HTR-8/SVneo (cell line): ENCODE measurements around the gene SPATA32.

Experiments used
- DNase-seq: peaks from one replicate; pipeline ENCODE4 v3.0.0; 2011; ENCODE audit warnings: low spot score, mixed read lengths; ENCODE audit not compliant: insufficient read length
- FAIRE-seq: peaks from 2 replicates; lab custom pipeline; 2011; peaks lifted over from hg19 to GRCh38; lab: Jason Lieb, UNC

SPATA32 gene

DNA sequence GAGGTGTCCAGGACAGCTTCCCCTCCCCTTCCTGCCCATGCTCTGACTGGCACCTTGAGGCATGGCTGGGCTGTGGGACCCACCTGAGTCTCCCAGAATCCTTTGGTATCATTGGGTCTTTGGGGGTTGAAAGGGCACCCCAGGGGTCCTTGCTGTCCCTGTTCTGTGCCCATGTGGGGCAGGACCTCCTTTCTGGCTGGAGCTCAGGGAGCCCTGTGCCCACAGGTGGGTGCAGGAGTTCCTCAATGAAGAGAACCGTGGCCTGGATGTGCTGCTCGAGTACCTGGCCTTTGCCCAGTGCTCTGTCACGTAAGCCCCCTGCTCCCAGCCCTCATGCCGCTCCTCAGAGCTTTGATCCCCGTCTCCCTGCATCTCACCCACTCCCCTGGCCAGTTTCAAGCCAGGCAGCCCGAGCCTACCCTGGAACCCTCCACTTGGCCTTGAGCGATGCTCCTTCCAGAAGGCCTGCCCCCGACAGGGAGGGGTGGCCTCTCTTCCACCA is 28.4 kb downstream of the SPATA32 start:
- FAIRE-seq, result no peak
- no peak for DNase-seq

DNA sequence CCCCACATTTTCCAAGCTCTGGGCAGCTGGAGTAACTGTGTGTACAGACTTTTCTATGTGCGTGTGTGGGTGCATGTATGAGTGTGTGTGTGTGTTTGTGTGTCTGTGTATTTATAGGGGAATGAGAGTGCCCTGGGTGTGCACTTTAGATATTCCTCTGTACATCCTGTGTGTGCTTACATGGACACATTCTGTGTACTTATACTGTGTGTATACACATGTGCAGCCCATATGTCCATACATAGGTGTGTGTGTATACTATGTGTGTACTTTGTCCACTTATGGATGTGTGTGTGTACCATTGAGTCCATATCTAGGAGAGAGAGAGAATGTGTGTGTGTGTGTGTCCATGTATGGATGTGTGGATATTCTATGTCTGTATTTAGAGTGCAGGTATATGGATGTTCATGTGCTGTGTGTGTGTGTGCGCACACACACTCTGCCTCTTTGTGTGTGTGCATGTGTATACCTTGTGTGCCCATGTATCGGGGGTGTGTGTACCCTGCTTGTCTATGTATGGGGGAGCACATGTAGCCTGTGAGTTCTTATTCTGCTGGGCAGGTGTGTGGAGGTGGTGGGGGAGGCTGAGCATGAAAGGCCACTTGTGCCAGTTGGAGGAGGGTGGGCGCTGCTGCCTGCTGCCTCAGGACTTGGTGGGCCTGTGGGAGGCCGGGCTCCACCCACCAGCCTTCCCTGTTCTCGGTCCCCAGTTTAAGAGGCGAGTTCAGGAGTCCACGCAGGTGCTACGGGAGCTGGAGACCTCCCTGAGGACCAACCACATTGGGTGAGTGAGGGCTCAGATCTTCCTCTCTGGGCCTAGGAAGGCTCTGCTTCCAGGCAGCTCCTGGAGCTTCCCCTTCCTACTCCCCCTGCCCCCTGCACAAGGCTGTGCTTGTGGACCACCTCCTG is 29.1 kb downstream of the SPATA32 start:
- DNase-seq (no peak), FAIRE-seq (peak; percentile 72)

DNA sequence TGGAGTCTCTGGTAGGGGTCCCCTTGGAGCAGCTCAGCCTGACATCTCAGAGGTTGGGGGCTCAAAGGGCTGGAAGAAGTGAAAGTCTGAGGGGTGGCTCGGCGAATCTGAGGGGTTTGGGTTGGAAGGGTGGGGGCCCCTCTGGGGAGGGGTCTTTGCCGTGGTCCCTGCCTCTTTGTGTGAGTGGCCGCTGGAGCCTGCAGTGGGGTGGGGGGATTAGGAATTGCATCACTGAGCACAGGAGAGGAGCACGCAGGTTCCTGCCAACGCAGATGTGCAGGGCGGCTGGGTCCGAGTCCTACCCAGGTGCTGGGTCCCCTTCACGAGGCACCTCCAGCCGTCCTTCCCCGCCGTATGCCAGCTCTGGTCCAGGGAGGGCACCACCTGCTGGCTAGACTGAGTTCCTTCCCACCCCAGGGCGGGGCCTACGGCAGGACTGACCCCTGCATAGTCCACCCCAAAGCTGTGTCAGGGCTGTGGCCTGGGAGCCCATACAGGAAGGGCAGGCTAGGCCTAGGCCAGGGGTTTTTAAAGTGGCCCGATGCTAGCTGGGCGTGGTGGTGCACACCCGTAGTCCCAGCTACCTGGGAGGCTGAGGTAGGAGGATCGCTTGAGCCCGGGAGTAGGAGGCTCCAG is 30.3 kb downstream of the SPATA32 start:
- DNase-seq (peak; percentile 71), FAIRE-seq (no peak)

DNA sequence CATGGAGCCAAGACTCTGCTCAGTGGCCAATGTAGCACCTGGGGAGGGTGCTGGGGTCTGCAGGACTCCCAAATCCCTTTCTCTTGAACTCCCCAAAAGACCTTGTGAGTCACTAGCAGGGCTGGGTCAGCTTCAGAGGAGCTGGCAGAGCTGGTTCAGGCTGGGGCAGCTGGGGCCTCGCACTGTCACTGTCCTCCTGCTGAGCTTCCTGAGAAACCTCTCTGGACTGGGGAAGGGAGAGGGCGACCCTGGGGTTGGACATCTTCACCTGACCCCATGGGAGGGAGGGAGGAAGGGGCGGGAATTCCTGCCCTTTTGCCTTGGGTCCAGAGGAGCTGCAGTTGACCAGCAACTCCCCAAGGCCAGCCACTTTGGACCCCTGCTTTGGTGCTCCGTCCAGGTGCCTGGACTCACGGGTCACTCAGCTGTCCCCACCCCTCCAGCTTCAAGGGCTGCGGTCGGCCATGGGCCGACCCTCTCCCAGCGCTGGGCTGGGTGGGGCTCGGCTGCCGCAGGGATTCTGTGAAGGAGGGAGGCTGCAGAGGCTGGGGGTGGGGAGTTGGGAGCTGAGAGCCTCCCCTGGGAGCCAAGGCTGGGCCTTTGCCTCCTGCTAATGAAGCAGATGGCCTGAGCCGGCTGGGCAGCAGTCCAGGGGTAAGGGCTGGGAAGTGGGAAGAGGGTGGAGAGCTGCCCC is 31.0 kb downstream of the SPATA32 start:
- FAIRE-seq, result no peak
- DNase-seq, result no peak

DNA sequence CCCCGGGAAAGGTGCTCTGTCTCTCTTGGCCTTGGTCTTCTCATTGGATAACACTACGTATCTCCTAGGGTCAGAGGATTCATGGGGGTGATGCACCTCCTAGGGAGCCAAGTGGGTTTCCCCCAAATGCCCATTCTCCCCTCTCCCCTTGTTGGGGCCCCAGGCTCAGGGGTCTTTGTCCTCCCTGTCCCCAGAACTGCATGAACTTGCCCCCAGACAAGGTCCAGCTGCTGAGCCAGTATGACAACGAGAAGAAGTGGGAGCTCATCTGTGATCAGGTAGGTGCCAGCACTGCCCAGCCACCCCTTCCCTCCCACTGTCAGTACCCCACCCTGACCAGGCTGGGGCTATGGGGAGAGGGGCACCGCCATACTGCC is 31.5 kb downstream of the SPATA32 start:
- FAIRE-seq, result no peak
- no peak for DNase-seq

DNA sequence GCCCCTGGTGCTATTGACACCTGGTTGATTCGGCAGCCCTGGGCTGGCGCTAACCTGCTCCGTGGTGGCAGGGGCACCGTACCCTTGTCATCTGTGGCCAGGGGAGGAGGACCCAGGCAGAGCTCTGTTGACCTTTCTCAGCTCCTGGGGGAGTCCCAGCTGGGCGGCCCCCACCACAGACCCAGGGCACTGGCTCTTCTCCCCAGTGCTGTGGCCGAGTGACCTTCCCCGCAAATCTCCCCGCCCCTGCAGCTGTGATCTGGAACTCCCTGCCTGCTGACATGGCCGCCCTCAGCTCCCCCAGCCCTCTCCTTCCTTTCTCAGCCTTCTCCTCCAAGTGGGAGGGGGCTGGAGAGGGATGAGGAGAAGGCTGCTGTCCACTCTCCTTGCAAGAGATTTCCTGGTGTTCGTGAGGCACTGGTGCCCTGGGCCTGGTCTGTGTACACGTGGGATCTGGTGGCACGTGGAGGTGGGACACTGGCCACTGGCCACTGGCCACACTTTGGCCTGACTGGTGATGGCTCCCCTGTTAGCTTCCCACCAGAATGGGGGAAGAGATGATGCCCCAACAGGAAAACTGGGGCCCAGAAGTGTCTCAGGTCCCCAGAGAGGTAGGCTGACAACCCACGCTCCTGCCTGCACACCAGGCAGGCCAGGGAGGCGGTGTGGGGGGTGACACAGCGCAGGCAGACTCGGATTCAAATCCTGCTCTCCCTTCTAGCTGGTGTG is 32.0 kb downstream of the SPATA32 start:
- FAIRE-seq, result peak; percentile 80
- no peak for DNase-seq

DNA sequence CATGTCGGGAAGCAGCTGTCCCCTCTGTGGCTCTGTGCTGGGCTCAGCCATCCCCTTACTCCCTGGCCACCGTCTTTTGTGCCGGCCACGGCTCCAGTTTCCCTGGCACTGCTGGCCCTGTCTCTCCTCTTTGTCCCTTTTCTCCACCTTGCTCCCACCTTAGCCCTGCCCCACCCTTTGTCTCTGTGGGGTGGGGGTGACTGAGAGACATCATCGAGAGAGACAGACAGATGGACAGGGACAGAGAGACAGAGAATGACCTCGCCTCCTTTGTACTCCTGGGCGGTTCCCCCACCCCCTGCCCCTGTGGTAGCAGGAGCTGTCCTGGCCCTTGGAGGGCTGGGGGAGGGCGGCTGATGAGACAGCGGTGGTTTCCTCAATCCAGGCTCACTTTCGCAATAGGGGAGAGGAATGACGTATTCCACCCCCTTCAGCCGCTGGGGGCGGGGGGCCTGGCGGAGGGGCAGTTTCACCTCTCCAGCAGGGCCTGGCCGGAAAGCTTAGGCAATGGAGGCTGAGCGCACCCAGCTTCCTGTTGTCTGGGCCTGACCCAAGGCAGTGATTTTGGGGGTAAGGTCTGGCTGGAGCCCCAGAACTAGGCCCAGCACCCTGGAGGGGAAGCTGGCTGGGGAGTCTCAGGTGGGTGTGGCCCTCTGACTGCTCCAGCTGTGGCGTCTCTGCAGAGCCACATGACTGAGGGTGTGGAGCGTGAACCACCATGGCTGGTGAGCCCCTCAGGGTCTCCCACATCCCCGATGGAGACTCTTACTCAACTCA is 32.9 kb downstream of the SPATA32 start:
- FAIRE-seq (peak; percentile 93), DNase-seq (peak; percentile 97)

DNA sequence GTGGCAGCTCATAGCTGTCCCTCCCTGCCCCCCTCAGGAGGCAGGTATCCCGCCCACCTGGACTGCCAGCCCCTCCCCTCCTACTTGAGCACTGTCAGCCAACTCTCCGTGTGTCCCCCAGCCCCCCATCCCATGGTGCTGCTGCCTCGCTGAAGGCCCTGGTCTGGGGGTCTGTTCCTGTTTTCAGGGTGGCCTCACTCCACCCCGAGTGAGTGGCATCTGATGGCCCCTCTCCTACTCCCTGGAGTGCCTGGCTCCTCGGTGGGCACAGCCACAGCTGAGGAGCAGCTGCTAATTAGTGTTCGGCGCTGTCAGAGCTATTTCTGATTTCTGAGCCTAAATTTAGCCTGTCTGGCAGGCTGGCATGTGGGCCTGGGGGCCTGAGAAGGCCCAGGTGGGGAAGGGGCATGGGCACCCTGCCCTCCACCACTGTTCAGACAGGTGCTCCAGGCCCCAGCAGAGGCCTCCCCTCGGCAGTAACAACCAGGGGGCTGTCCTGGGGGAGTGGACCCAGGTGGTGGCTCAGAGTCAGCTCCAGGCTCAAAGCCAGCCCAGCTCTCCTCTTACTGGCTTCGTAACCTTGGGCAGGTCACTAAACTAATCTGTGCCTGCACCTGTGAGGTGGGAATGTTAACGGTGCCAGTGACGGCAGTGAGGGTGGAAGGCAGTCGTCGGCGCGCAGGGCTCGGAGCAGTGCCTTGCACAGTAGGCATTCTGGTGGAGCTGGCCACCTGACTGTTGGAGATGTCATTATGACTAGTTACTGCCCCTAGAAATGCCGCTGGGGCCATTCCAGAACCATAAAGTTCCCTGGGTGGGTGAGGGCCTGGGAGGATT is 33.8 kb downstream of the SPATA32 start:
- DNase-seq (no peak), FAIRE-seq (peak; percentile 81)

GRCh38 chr17:45227101-45227925 is 34.6 kb downstream of the SPATA32 start:
- no peak for DNase-seq
- FAIRE-seq, result no peak

DNA sequence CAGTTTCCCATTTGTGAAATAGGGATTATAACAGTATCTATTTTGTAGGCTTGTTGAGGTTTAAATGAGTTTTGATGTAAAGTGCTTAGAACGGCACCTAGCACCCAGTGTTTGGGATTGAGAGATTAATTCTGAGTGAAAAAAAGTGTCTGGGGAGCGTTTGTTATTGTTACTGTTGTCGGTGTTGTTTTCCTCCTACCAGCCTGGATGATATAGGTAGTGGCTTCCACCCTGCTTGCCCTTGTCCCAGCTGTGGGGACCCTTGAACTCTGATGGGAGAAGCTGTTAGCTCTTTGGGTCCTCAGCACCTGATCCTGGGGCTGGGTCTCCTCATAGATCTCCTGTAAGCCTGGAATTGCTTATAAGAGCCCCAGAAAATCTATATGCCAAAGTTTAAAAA is 35.3 kb downstream of the SPATA32 start:
- no peak for FAIRE-seq
- no peak for DNase-seq

DNA sequence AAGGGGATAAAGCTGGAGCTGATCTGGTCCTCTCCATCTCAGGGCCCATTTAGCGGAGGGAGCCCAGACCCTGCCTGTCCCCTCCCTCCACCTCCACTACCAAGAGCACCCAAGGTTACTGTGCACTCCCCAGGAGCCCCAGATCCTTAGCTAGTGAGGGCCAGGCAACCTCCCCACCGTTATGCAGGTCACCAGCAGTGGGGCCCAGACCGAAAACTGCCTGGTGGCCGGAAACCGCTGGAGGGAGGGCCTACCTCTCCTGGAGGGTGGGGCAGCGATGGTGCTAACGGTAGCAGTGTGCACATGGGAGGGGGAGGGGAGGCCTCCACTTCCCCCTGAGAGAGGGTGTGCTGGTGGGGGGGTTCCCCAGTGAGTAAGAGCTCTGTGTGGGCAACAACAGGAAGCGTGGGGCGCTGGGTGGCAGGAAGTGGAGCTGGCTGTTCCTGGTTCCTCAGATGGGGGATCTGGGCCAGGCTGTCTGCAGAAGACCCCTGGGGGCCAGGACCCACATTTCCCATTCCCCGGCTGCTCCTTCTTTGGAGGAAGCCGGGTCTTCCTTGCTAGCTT is 35.8 kb downstream of the SPATA32 start:
- no peak for DNase-seq
- no peak for FAIRE-seq

GRCh38 chr17:45225051-45225700 is 36.7 kb downstream of the SPATA32 start:
- DNase-seq, result peak; percentile 52
- FAIRE-seq, result peak; percentile 74

DNA sequence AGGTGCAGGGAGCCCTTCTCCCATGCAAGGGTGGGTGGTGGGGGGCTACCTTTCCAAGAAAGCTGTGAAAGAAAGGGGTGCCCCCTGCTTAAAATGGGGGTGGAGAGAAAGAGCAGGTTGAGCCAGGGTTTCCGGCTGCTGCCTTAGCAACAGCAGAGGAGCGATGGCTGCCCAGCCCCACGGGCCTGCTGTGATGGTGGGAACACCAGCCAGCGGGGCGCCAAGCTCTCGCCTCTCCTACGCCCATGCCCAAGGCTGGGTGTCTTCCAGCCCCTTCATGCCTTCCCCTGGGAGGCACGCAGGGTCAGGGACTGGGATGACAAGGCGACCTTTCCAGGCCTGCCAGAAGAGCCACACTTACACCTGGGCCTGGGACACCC is 37.2 kb downstream of the SPATA32 start:
- FAIRE-seq (no peak), DNase-seq (no peak)

DNA sequence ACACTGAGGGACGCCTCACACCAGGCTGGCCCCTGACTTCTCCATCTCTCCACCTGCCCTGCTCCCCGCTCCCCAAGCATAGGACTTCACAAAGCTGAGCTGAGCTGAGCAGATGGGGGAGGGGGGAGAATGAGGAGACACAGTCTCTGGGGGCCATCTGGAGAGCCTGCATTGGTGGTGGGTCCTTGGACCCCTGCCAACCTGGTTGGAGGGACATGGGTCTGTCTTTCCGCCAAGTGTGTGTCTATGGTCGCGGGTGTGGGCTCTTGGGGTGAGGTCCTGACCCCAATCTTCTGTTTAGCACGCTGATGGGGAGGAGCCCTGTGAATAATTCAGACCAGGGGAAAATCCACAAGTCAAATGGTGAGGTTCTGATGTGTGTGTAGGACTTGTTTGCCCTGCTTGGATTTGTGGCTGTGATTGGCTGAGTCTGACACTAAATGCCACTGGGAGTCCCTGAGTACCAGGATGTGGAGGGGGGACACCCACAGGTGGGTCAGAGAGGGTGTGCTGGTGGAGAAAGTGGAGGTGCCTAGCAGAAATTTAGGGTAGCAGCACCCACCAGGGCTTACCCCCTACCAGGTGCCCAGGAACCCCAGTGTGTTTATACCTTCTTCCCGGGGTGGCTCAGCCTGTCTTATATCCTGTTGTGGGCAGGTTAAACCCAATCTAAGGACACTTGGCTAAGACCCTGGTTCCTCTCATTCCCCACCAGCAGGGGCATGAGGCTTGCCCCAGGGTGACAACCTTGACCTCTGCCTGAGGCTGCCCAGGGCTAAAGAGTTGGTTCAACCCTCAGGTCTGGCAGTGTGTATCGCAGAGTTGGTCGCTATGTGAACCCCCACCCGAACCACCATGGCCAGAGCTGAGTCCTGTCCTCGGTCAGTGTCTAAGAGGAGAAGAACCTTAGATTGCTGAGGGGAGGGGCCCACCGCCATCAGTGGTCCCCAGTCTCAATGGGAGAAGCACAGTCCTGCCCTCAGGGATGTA is 38.1 kb downstream of the SPATA32 start:
- no peak for DNase-seq
- no peak for FAIRE-seq

DNA sequence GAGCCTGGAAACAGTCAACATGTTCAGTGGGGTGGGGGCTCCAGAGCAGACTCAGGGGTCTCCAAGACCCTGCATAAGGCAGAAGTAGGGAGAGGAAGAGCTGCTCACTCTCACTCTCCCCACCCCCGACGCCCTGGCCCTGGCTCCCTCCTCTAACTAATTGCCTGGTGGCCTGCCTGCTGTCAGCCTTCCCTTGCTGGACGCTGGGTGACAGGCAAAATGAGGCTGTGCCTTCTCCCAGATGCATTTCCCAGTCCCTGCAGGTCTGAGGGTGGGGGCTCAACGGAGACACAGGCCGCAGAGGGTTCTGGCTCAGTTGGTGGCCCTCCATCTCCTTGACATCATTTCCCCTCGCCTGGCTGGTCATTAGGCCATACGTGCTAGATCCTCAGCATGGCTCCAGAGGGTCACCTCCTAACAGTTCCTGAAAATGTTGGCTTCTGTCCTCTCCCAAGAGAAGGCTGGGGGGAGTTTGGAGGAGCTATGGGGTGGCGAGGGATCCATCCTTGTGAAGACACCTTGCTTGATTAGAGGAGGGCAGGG is 38.8 kb downstream of the SPATA32 start:
- DNase-seq, result no peak
- no peak for FAIRE-seq
